Measurements from ENCODE around the gene TMEM169. TPM values are rescaled to one million over a fixed set of nuclear protein-coding genes. Genes with fewer than 3 reads are reported as not detected.

Gene TMEM169
- total and polyA plus RNA-seq, 7 donors, result 0.80 to 1.4 (median 0.95) TPM; not detected in 3

- peaks cover 0 to 31% (median 27%) of the 10 kb centered on the region in 4 donors for H3K4me1 ChIP-seq
Measured at GRCh38 chr2:216109962-216110614, 28.4 kb downstream of the TMEM169 start.

DNA sequence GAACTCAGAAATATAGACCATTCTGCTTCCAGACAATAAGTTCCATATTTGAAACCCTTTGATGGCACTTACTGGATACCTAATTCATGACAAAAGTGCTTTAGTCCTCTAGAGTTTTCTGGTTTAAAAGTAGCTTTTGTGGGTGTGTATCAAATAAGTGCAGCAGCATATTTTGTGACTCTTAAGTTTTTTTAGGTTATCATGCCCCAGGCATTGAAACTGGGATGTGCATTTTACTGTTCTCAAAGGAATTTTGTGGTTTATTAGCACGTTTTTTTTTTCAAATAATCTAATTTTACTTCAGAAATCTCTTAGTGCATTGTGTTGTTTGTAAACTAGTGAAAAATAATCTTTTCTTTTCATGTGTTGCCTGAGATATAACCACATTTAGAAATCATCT lies 28.9 kb downstream of the TMEM169 start:
- Histone ChIP-seq H3K36me3 (peaks cover 5 to 40% (median 11%) of the 10 kb centered on the region in 4 donors), H3K27ac (peak overlapping the region in 3 of 4 donors; percentile 90 to 92 (median 91)), H3K27me3 (no peaks in the 10 kb centered on the region), H3K4me3 (peak overlapping the region in 2 of 4 donors; percentile 68 to 89), H3K4me1 (peaks cover 0 to 36% (median 31%) of the 10 kb centered on the region in 4 donors), H3K9me3 (no peaks in the 10 kb centered on the region)
- WGBS, 2 donors, result 7 to 14% methylated on average over 1 of the region's 1 CpG
- TF ChIP-seq POLR2A (IDR thresholded peaks at IDR 0.05) (no peak), CTCF (IDR thresholded peaks at IDR 0.05) (no peak), POLR2AphosphoS5 (IDR thresholded peaks at IDR 0.05) (no peak), EP300 (IDR thresholded peaks at IDR 0.05) (no peak)
- intact Hi-C loops (cut with DNase I), result loop anchor here (5.0 kb wide), 1 partner anchor 302 kb away; the partner anchor contains the start of gene SMARCAL1
- DNase-seq, result no peak

More at GRCh38 chr2:216109962-216110614, 28.4 kb downstream of the TMEM169 start:
- WGBS, 2 donors, result 3 to 6% methylated on average over 10 of the region's 10 CpGs
- Histone ChIP-seq H3K36me3 (peaks cover 5 to 40% (median 11%) of the 10 kb centered on the region in 4 donors), H3K9me3 (no peaks in the 10 kb centered on the region), H3K27me3 (no peaks in the 10 kb centered on the region), H3K4me3 (peak overlapping the region; percentile 68 to 93 (median 88)), H3K27ac (peak overlapping the region; percentile 90 to 95 (median 92))
- intact Hi-C loops (cut with DNase I), result loop anchor here (1.0 to 5.0 kb wide), 2 partner anchors 29 to 302 kb away; partner anchors contain the start of genes PECR, SMARCAL1 and TMEM169
- no peak for TF ChIP-seq EP300 (IDR thresholded peaks at IDR 0.05)
- TF ChIP-seq POLR2AphosphoS5 (IDR thresholded peaks at IDR 0.05), result no peak
- TF ChIP-seq CTCF (IDR thresholded peaks at IDR 0.05), result peak in 1 of 4 experiments; percentile 3
- no peak for DNase-seq

GRCh38 chr2:216111122-216111521 lies 29.4 kb downstream of the TMEM169 start:
- no peak overlapping the region for H3K4me3 ChIP-seq
- H3K9me3 ChIP-seq, result no peaks in the 10 kb centered on the region
- no peak for DNase-seq
- peaks cover 5 to 40% (median 11%) of the 10 kb centered on the region in 4 donors for H3K36me3 ChIP-seq
- H3K4me1 ChIP-seq, result peaks cover 0 to 41% (median 32%) of the 10 kb centered on the region in 4 donors
- H3K27me3 ChIP-seq, result no peaks in the 10 kb centered on the region
- no peak overlapping the region for H3K27ac ChIP-seq
- WGBS, 2 donors, result 86 to 90% methylated on average over 7 of the region's 7 CpGs
- TF ChIP-seq POLR2A (IDR thresholded peaks at IDR 0.05) (no peak), POLR2AphosphoS5 (IDR thresholded peaks at IDR 0.05) (no peak), EP300 (IDR thresholded peaks at IDR 0.05) (no peak), CTCF (IDR thresholded peaks at IDR 0.05) (no peak)
- intact Hi-C loops (cut with DNase I), result loop anchor here (5.0 kb wide), 1 partner anchor 301 kb away; the partner anchor contains the start of gene SMARCAL1

DNA sequence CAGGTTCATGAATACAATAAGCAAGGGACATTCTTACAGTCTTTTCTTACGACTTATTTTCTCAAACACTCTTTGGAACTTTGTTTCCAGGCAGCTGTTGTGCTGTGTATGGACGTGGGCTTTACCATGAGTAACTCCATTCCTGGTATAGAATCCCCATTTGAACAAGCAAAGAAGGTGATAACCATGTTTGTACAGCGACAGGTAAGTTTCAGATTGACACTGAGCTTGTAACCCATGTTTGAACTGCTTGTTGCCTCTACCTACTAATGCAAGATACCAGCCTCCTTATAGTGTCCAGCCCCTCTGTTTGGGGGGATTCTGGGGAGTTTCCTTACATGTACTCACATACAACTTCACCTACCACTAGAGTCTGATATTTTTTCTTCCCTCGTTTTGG lies 31.2 kb downstream of the TMEM169 start:
- 71 to 74% methylated on average over 4 of the region's 4 CpGs for WGBS, 2 donors
- intact Hi-C loops (cut with DNase I), result loop anchor here (5.0 kb wide), 1 partner anchor 299 kb away; the partner anchor contains the start of gene SMARCAL1
- H3K36me3 ChIP-seq, result peaks cover 5 to 58% (median 13%) of the 10 kb centered on the region in 4 donors
- TF ChIP-seq CTCF (IDR thresholded peaks at IDR 0.05) (no peak), POLR2A (IDR thresholded peaks at IDR 0.05) (no peak), POLR2AphosphoS5 (IDR thresholded peaks at IDR 0.05) (no peak), EP300 (IDR thresholded peaks at IDR 0.05) (no peak)
- H3K27me3 ChIP-seq, result no peaks in the 10 kb centered on the region
- H3K4me1 ChIP-seq, result peaks cover 0 to 52% (median 32%) of the 10 kb centered on the region in 4 donors
- H3K27ac ChIP-seq, result no peak overlapping the region
- no peak for DNase-seq
- no peaks in the 10 kb centered on the region for H3K9me3 ChIP-seq
- H3K4me3 ChIP-seq, result no peak overlapping the region
